Neural cell (in vitro differentiated cells): ENCODE results near the gene GMDS.

Experiments
- EP300 ChIP-seq: fragments of 450-650 bp; conservative IDR thresholded peaks from 2 replicates; pipeline ENCODE4 v1.6.1; 2014; ENCODE audit warnings: antibody characterized with exemption, mild to moderate bottlenecking, moderate library complexity; ENCODE audit not compliant: poor library complexity, severe bottlenecking
- POLR2AphosphoS5 ChIP-seq: IDR thresholded peaks from 2 replicates; pipeline ENCODE4 v1.6.1; 2012
- SMC3 ChIP-seq: fragments of 450-650 bp; conservative IDR thresholded peaks from 2 replicates; pipeline ENCODE4 v1.6.1; 2014; ENCODE audit warnings: antibody characterized with exemption, mild to moderate bottlenecking, moderate library complexity; ENCODE audit not compliant: poor library complexity
- TF ChIP-seq, protein P1 (sequence below): fragments of 450-650 bp; IDR thresholded peaks from 2 replicates; pipeline ENCODE4 v1.5.1; 2014; ENCODE audit warnings: antibody characterized with exemption, mild to moderate bottlenecking, moderate library complexity; ENCODE audit not compliant: poor library complexity, severe bottlenecking
- TF ChIP-seq, protein P2 (sequence below): IDR thresholded peaks from 2 replicates; pipeline ENCODE4 v1.6.1; 2012; ENCODE audit warnings: borderline replicate concordance

DNA sequence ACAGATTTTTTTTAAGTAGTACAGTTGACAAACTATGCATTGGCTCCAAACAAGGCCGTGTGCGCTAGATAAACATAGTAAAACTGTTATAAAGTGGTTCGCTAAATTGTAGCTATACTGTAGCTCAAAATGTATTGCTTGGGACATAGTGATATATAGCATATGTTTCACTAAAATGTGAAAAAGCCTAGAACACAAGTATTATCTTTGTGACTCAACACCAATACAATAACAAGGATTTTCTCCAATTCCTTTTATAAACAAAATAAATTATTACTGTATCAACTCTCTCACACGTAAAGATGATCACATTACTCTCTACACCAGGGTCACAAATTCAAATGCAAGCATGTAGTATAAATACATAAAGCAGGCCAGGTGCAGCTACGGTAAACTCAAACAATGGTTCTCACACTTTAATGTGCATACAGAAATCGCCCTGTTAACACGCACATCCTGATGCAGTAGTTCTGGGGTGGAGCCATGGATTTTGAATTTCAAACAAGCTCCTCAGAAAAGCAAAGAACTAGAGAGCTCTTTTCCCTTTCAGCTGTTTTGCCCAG lies 214.6 kb downstream of the GMDS start:
- TF ChIP-seq POLR2AphosphoS5, result no peak
- TF ChIP-seq, protein P1, sequence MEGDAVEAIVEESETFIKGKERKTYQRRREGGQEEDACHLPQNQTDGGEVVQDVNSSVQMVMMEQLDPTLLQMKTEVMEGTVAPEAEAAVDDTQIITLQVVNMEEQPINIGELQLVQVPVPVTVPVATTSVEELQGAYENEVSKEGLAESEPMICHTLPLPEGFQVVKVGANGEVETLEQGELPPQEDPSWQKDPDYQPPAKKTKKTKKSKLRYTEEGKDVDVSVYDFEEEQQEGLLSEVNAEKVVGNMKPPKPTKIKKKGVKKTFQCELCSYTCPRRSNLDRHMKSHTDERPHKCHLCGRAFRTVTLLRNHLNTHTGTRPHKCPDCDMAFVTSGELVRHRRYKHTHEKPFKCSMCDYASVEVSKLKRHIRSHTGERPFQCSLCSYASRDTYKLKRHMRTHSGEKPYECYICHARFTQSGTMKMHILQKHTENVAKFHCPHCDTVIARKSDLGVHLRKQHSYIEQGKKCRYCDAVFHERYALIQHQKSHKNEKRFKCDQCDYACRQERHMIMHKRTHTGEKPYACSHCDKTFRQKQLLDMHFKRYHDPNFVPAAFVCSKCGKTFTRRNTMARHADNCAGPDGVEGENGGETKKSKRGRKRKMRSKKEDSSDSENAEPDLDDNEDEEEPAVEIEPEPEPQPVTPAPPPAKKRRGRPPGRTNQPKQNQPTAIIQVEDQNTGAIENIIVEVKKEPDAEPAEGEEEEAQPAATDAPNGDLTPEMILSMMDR, result no peak
- TF ChIP-seq SMC3, result no peak
- TF ChIP-seq EP300, result no peak
- TF ChIP-seq, protein P2, sequence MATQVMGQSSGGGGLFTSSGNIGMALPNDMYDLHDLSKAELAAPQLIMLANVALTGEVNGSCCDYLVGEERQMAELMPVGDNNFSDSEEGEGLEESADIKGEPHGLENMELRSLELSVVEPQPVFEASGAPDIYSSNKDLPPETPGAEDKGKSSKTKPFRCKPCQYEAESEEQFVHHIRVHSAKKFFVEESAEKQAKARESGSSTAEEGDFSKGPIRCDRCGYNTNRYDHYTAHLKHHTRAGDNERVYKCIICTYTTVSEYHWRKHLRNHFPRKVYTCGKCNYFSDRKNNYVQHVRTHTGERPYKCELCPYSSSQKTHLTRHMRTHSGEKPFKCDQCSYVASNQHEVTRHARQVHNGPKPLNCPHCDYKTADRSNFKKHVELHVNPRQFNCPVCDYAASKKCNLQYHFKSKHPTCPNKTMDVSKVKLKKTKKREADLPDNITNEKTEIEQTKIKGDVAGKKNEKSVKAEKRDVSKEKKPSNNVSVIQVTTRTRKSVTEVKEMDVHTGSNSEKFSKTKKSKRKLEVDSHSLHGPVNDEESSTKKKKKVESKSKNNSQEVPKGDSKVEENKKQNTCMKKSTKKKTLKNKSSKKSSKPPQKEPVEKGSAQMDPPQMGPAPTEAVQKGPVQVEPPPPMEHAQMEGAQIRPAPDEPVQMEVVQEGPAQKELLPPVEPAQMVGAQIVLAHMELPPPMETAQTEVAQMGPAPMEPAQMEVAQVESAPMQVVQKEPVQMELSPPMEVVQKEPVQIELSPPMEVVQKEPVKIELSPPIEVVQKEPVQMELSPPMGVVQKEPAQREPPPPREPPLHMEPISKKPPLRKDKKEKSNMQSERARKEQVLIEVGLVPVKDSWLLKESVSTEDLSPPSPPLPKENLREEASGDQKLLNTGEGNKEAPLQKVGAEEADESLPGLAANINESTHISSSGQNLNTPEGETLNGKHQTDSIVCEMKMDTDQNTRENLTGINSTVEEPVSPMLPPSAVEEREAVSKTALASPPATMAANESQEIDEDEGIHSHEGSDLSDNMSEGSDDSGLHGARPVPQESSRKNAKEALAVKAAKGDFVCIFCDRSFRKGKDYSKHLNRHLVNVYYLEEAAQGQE, result no peak
